OCI-LY1 (cell line): ENCODE data around the gene PRELID2.

Experiments used
- H2AFZ ChIP-seq: fragments of 200-600 bp; sonication (generic), shearing (Covaris generic); 2 replicates; pipeline ENCODE4 v1.6.0; 2014; ENCODE audit warnings: antibody characterized with exemption, mild to moderate bottlenecking, low read length
- H3F3A ChIP-seq: fragments of 200-600 bp; sonication (generic), shearing (Covaris generic); 2 replicates; pipeline ENCODE4 v1.6.0; 2014; ENCODE audit warnings: mild to moderate bottlenecking, antibody characterized with exemption, low read length, moderate library complexity; ENCODE audit not compliant: insufficient read depth
- H3K27ac ChIP-seq: fragments of 200-600 bp; sonication (generic); 2 replicates; pipeline ENCODE4 v1.5.1; 2014; ENCODE audit warnings: low read length, mixed run types, mild to moderate bottlenecking, low read depth; ENCODE audit not compliant: poor library complexity, severe bottlenecking
- H3K27me3 ChIP-seq: fragments of 200-600 bp; sonication (generic); 2 replicates; pipeline ENCODE4 v1.6.0; 2014; ENCODE audit warnings: antibody characterized with exemption, mild to moderate bottlenecking, low read length, moderate library complexity; ENCODE audit not compliant: insufficient read depth
- H3K36me3 ChIP-seq: fragments of 200-600 bp; sonication (generic); 2 replicates; pipeline ENCODE4 v1.6.1; 2014; ENCODE audit warnings: mild to moderate bottlenecking, antibody characterized with exemption, low read length, moderate library complexity, mixed read lengths; ENCODE audit not compliant: insufficient read depth
- H3K4me1 ChIP-seq: fragments of 200-600 bp; sonication (generic); 2 replicates; pipeline ENCODE4 v1.5.1; 2014; ENCODE audit warnings: mild to moderate bottlenecking, low read length, moderate library complexity; ENCODE audit not compliant: insufficient read depth, severe bottlenecking
- H3K4me2 ChIP-seq: fragments of 200-600 bp; sonication (generic), shearing (Covaris generic); 2 replicates; pipeline ENCODE4 v1.6.1; 2014; ENCODE audit warnings: low read length
- H3K4me3 ChIP-seq: fragments of 200-600 bp; sonication (generic); 2 replicates; pipeline ENCODE4 v1.5.1; 2014; ENCODE audit warnings: low read length, low read depth, mild to moderate bottlenecking, mixed read lengths; ENCODE audit not compliant: poor library complexity, severe bottlenecking
- H3K79me2 ChIP-seq: fragments of 200-600 bp; shearing (Covaris generic); 2 replicates; pipeline ENCODE4 v1.6.1; 2016; ENCODE audit warnings: mixed run types, low read length, mixed read lengths; ENCODE audit not compliant: insufficient read depth
- H3K9ac ChIP-seq: fragments of 200-600 bp; sonication (generic), shearing (Covaris generic); 2 replicates; pipeline ENCODE4 v1.6.1; 2014; ENCODE audit warnings: mild to moderate bottlenecking, low read length, mixed read lengths
- H3K9me2 ChIP-seq: fragments of 200-600 bp; sonication (generic), shearing (Covaris generic); 2 replicates; pipeline ENCODE4 v1.6.1; 2014; ENCODE audit warnings: low read depth, mild to moderate bottlenecking, low read length, mixed read lengths
- H3K9me3 ChIP-seq: fragments of 200-600 bp; shearing (Covaris generic); 2 replicates; pipeline ENCODE4 v1.6.1; 2014; ENCODE audit warnings: low read length, mixed read lengths
- H4K20me1 ChIP-seq: fragments of 200-600 bp; sonication (generic), shearing (Covaris generic); 2 replicates; pipeline ENCODE4 v1.6.0; 2016; ENCODE audit warnings: mild to moderate bottlenecking, low read length; ENCODE audit not compliant: insufficient read depth
- CTCF ChIP-seq: fragments of 200-600 bp; sonication (generic), shearing (Covaris generic); IDR thresholded peaks from 2 replicates; pipeline ENCODE4 v1.5.1; 2017; ENCODE audit warnings: mild to moderate bottlenecking, antibody characterized with exemption, low read length, moderate library complexity, mixed read lengths
- EZH2 ChIP-seq: fragments of 200-600 bp; sonication (generic), shearing (Covaris generic); IDR thresholded peaks from 2 replicates; pipeline ENCODE4 v1.8.0; 2017; ENCODE audit warnings: borderline replicate concordance, mixed run types, mild to moderate bottlenecking, antibody characterized with exemption, low read length, moderate library complexity, mixed read lengths

PRELID2 gene

GRCh38 chr5:145787001-145787400 is 48.1 kb downstream of the PRELID2 start:
- Histone ChIP-seq H3K4me1 (no peaks in the 10 kb centered on the region), H3K79me2 (no peaks in the 10 kb centered on the region), H4K20me1 (no peaks in the 10 kb centered on the region), H3K9ac (no peak overlapping the region), H3K27me3 (no peaks in the 10 kb centered on the region), H3K27ac (no peak overlapping the region), H3K4me3 (no peak overlapping the region), H3K9me2 (no peaks in the 10 kb centered on the region), H3K36me3 (no peaks in the 10 kb centered on the region), H3K9me3 (no peaks in the 10 kb centered on the region), H3K4me2 (no peak overlapping the region), H2AFZ (no peak overlapping the region), H3F3A (no peaks in the 10 kb centered on the region)
- no peak for TF ChIP-seq CTCF
- no peak for TF ChIP-seq EZH2

- H3K27me3 ChIP-seq, result no peaks in the 10 kb centered on the region
- no peak overlapping the region for H2AFZ ChIP-seq
- no peaks in the 10 kb centered on the region for H4K20me1 ChIP-seq
- no peaks in the 10 kb centered on the region for H3K4me1 ChIP-seq
- H3K79me2 ChIP-seq, result no peaks in the 10 kb centered on the region
- H3K36me3 ChIP-seq, result no peaks in the 10 kb centered on the region
- no peaks in the 10 kb centered on the region for H3F3A ChIP-seq
- H3K4me3 ChIP-seq, result no peak overlapping the region
- H3K9me2 ChIP-seq, result no peaks in the 10 kb centered on the region
- no peaks in the 10 kb centered on the region for H3K9me3 ChIP-seq
- H3K27ac ChIP-seq, result no peak overlapping the region
- H3K4me2 ChIP-seq, result no peak overlapping the region
- TF ChIP-seq EZH2, result no peak
- TF ChIP-seq CTCF, result no peak
- H3K9ac ChIP-seq, result no peak overlapping the region
These were observed 54.2 kb downstream of the PRELID2 start for GRCh38 chr5:145780982-145781381.

GRCh38 chr5:145778144-145778900 is 56.8 kb downstream of the PRELID2 start:
- Histone ChIP-seq H3K9ac (no peak overlapping the region), H3K27ac (no peak overlapping the region), H3K9me3 (no peaks in the 10 kb centered on the region), H4K20me1 (no peaks in the 10 kb centered on the region), H3K4me3 (no peak overlapping the region), H3K27me3 (no peaks in the 10 kb centered on the region), H3K36me3 (no peaks in the 10 kb centered on the region), H3K9me2 (no peaks in the 10 kb centered on the region), H3F3A (no peaks in the 10 kb centered on the region), H3K79me2 (no peaks in the 10 kb centered on the region), H3K4me2 (no peak overlapping the region), H2AFZ (no peak overlapping the region), H3K4me1 (no peaks in the 10 kb centered on the region)
- no peak for TF ChIP-seq EZH2
- TF ChIP-seq CTCF, result no peak
